Measurements from ENCODE around the gene S100A13.

S100A13 gene

DNA sequence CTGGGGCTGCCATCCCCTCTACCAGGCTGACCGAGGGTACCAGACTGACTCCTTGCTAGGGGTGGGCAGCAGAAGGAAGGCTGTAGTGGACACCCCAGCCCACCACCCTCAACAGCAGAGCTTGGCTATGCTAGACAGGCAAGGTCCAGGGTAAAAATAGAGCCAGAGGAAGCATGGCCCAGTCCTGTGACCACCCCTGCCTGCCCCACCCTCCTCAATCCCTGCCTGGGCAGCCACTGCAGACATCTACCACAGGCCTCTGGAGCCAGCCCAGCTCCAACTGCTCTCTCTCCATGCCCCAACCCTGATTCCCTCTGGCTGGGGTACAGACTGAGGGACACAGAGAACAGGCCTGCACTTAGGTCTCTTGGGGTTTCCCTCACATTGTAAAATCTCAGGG lies 2.7 kb upstream of the S100A13 start:
- Histone ChIP-seq H3K4me3 (ENCODE audit: low read length) (no peak overlapping the region), H3K9ac (ENCODE audit: low read length) (no peak overlapping the region), H3K4me1 (ENCODE audit: control insufficient read depth, insufficient read depth, low read length) (peaks cover 21% of the 10 kb centered on the region), H3K27ac (ENCODE audit: low read depth, low read length) (no peak overlapping the region), H3K36me3 (ENCODE audit: control insufficient read depth, insufficient read depth, low read length) (no peaks in the 10 kb centered on the region), H3K27me3 (ENCODE audit: control insufficient read depth, insufficient read depth, low read length) (no peaks in the 10 kb centered on the region)

DNA sequence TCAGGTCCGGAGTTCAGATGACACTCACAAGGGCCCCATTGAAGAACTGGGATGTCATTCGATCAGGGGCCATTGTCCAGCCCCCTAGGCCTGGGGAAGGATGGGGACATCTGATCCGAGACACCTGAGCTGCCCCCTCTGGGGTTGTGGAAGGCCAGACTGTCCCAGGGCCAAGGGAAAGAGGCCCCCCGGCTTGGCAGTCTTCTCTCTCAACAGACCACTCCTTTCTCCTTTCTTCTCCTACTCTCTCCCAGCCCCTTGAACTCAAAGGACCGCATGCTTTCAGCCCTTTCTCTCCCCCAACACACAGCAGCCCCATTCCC lies 2.0 kb upstream of the S100A13 start:
- no peak overlapping the region for H3K27ac ChIP-seq (ENCODE audit: low read depth, low read length)
- H3K27me3 ChIP-seq (ENCODE audit: control insufficient read depth, insufficient read depth, low read length), result no peaks in the 10 kb centered on the region
- H3K36me3 ChIP-seq (ENCODE audit: control insufficient read depth, insufficient read depth, low read length), result no peaks in the 10 kb centered on the region
- H3K4me1 ChIP-seq (ENCODE audit: control insufficient read depth, insufficient read depth, low read length), result peaks cover 24% of the 10 kb centered on the region
- no peak overlapping the region for H3K9ac ChIP-seq (ENCODE audit: low read length)
- H3K4me3 ChIP-seq (ENCODE audit: low read length), result no peak overlapping the region

- Histone ChIP-seq H3K4me3 (ENCODE audit: low read length) (no peak overlapping the region), H3K4me1 (ENCODE audit: control insufficient read depth, insufficient read depth, low read length) (peaks cover 26% of the 10 kb centered on the region), H3K27me3 (ENCODE audit: control insufficient read depth, insufficient read depth, low read length) (no peaks in the 10 kb centered on the region), H3K27ac (ENCODE audit: low read depth, low read length) (peak overlapping the region; percentile 94), H3K9ac (ENCODE audit: low read length) (no peak overlapping the region), H3K36me3 (ENCODE audit: control insufficient read depth, insufficient read depth, low read length) (no peaks in the 10 kb centered on the region)
Measured at GRCh38 chr1:153628638-153629342, 1.5 kb upstream of the S100A13 start.

DNA sequence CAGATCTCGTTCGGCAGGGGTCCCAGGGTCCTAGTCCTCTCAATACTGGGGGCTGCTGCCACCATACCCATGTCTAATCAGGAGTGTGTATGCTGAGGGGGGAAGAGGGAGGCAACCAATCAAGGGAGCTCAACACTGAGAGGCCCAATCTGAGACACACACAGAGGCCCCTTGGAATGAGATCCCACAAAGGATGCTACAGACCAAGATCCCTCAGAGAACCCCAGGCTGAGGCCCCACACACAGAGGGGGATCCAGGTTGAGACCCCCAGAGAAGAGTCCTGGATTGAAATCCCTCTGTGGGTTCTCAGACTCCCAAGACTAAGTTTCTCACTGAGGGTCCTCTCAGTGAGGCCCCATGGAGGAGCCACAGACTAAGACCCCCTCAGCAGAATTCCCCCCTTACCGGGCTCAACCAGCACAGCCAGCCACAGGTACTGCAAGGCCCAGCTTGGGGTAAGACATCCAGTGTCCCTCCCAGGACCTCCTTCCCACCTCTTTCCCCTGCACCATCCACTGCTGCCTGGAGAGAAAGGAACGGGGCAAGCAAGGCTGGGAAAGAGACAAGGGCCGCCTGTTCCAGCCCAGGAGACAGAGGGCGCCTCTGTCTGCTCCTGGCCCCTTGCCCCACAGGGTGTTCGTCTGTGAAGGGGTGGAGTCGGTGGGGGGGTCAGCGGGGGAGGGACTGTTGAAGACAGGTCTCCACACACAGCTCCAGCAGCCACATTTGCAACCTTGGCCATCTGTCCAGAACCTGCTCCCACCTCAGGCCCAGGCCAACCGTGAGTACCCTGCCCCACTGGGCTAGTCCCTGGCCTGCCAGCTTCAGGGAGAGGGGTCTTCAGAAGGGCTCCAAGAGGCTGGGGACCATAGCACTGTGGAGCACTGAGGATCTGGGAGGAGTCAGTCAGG lies 666 bp upstream of the S100A13 start, which contains the start of gene S100A1:
TSS of gene S100A1 (plus strand) at position 720 of the 912 bp plus-strand sequence. CDS start 2,088 bp downstream, outside the sequence.
- Histone ChIP-seq H3K9ac (ENCODE audit: low read length) (peak within 1 kb of the TSS; percentile 64), H3K4me3 (ENCODE audit: low read length) (peak within 1 kb of the TSS; percentile 78), H3K4me1 (ENCODE audit: control insufficient read depth, insufficient read depth, low read length) (peaks cover 20% of the 10 kb centered on the region), H3K27ac (ENCODE audit: low read depth, low read length) (peak within 1 kb of the TSS; percentile 94), H3K36me3 (ENCODE audit: control insufficient read depth, insufficient read depth, low read length) (no peaks in the 10 kb centered on the region), H3K27me3 (ENCODE audit: control insufficient read depth, insufficient read depth, low read length) (no peaks in the 10 kb centered on the region)

DNA sequence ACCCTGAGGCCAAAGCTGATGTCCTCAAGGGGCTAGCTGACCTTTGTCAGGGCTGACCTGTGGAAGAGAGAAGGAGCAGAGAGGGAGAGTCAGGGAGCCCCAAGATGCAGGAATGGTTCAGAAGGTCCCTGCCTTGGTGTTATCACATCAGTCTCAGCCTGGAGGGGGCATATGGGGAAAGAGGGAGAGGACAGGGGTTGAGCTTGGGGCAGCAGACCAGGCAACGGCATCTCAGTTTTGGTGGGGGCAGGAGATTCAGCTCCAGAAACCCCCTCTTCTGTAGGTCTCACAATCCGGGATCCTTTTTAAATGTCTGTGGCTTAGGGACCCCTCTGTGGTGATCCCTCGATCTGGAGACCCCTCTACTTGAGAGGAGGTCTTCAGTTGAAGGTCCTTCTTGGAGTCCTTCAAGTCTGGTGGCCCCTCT lies 815 bp downstream of the S100A13 start:
- Histone ChIP-seq H3K4me3 (ENCODE audit: low read length) (peak overlapping the region; percentile 78), H3K27me3 (ENCODE audit: control insufficient read depth, insufficient read depth, low read length) (no peaks in the 10 kb centered on the region), H3K36me3 (ENCODE audit: control insufficient read depth, insufficient read depth, low read length) (no peaks in the 10 kb centered on the region), H3K9ac (ENCODE audit: low read length) (no peak overlapping the region), H3K4me1 (ENCODE audit: control insufficient read depth, insufficient read depth, low read length) (peaks cover 20% of the 10 kb centered on the region), H3K27ac (ENCODE audit: low read depth, low read length) (peak overlapping the region; percentile 94)

- H3K4me3 ChIP-seq (ENCODE audit: low read length), result peak overlapping the region; percentile 19
- no peak overlapping the region for H3K9ac ChIP-seq (ENCODE audit: low read length)
- H3K27me3 ChIP-seq (ENCODE audit: control insufficient read depth, insufficient read depth, low read length), result no peaks in the 10 kb centered on the region
- peaks cover 20% of the 10 kb centered on the region for H3K4me1 ChIP-seq (ENCODE audit: control insufficient read depth, insufficient read depth, low read length)
- H3K27ac ChIP-seq (ENCODE audit: low read depth, low read length), result peak overlapping the region; percentile 94
- no peaks in the 10 kb centered on the region for H3K36me3 ChIP-seq (ENCODE audit: control insufficient read depth, insufficient read depth, low read length)
Measured at GRCh38 chr1:153624965-153625611, 2.2 kb downstream of the S100A13 start.

DNA sequence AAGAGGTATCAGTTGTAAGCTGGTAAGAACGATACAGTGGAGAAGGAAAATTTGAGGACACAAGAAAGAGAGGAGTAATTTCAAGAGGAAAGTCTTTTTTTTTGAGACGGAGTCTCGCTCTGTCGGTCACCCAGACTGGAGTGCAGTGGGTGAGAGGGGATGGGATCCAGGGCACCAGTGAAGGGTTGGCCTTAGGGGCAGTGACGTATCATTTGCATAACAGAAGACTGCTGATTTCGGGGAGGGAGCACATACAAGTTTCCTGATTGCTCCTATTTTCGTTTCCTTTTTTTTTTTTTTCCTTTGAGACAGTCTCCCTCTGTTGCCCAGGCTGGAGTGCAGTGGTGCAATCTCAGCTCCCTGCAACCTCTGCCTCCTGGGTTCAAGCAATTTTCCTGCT lies 4.2 kb downstream of the S100A13 start:
- H3K27me3 ChIP-seq (ENCODE audit: control insufficient read depth, insufficient read depth, low read length), result no peaks in the 10 kb centered on the region
- peaks cover 4% of the 10 kb centered on the region for H3K36me3 ChIP-seq (ENCODE audit: control insufficient read depth, insufficient read depth, low read length)
- no peak overlapping the region for H3K4me3 ChIP-seq (ENCODE audit: low read length)
- no peak overlapping the region for H3K27ac ChIP-seq (ENCODE audit: low read depth, low read length)
- no peak overlapping the region for H3K9ac ChIP-seq (ENCODE audit: low read length)
- peaks cover 20% of the 10 kb centered on the region for H3K4me1 ChIP-seq (ENCODE audit: control insufficient read depth, insufficient read depth, low read length)

DNA sequence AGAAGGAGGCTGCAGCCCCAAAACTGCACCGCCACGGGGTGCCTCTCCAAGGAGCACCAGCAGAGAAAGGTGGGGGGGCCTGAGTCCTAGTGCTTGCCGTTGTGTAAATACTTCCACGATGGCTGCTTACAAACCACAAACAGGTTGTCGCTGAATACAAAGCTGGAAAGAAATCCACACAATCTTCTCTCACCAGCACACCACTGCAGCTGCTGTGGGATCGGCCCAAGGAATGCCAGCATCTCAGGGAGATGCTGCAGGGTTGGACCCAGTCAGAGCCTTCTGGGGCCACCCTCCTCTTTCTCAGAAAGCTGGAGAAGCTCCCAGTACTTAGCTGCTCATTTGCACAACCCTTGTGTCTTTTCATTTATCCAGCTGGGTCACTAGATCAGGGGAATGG lies 8.1 kb downstream of the S100A13 start:
- peaks cover 4% of the 10 kb centered on the region for H3K36me3 ChIP-seq (ENCODE audit: control insufficient read depth, insufficient read depth, low read length)
- H3K4me1 ChIP-seq (ENCODE audit: control insufficient read depth, insufficient read depth, low read length), result peaks cover 1% of the 10 kb centered on the region

GRCh38 chr1:153617663-153618062 lies 9.6 kb downstream of the S100A13 start:
- Histone ChIP-seq H3K4me1 (ENCODE audit: control insufficient read depth, insufficient read depth, low read length) (peaks cover 2% of the 10 kb centered on the region), H3K27me3 (ENCODE audit: control insufficient read depth, insufficient read depth, low read length) (no peaks in the 10 kb centered on the region), H3K36me3 (ENCODE audit: control insufficient read depth, insufficient read depth, low read length) (peaks cover 4% of the 10 kb centered on the region), H3K4me3 (ENCODE audit: low read length) (no peak overlapping the region), H3K9ac (ENCODE audit: low read length) (no peak overlapping the region), H3K27ac (ENCODE audit: low read depth, low read length) (no peak overlapping the region)

More for the DNA sequence above, 8.1 kb downstream of the S100A13 start:
- H3K27ac ChIP-seq (ENCODE audit: low read depth, low read length), result no peak overlapping the region
- H3K4me3 ChIP-seq (ENCODE audit: low read length), result no peak overlapping the region
- no peak overlapping the region for H3K9ac ChIP-seq (ENCODE audit: low read length)
- no peaks in the 10 kb centered on the region for H3K27me3 ChIP-seq (ENCODE audit: control insufficient read depth, insufficient read depth, low read length)

GRCh38 chr1:153616917-153617311 lies 10.4 kb downstream of the S100A13 start:
- H3K27ac ChIP-seq (ENCODE audit: low read depth, low read length), result no peak overlapping the region
- H3K4me1 ChIP-seq (ENCODE audit: control insufficient read depth, insufficient read depth, low read length), result peaks cover 2% of the 10 kb centered on the region
- H3K9ac ChIP-seq (ENCODE audit: low read length), result no peak overlapping the region
- H3K27me3 ChIP-seq (ENCODE audit: control insufficient read depth, insufficient read depth, low read length), result no peaks in the 10 kb centered on the region
- H3K4me3 ChIP-seq (ENCODE audit: low read length), result no peak overlapping the region
- H3K36me3 ChIP-seq (ENCODE audit: control insufficient read depth, insufficient read depth, low read length), result peaks cover 4% of the 10 kb centered on the region

DNA sequence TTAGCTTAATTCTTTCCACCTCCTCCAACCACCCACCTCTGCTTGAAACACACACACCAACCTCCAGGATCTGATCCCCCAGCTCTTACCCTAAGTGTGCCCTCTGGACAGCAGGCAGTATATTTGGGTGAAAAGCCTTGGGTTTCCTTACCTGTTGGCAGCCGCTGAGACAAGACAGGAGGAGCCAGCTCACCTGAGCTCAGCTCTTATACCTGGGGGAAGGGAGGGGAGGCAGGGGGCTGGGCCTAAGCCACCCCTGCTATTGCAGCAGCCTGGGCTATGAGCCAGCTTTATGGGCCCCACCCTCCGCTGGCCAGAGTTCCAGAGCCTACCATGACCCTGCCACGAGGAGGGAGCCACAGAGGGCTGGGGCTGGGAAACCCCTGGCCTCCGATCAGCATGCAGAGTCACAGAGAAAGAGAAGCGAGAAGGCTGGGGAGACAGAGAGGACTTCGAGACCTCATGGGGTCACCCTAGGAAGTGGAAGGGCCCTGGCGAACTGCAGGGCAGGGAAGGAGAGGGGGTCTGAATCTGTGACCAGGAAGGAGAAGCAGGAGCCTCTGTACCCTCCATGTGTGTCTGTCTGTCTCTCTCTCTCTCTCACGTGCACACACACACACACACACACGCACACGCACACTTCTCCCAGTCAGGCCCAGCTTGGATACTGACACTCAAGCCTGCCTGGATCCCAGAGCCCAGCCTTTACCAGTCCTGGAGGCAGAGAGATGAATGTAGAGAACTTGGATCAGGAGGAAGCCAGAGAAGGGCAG lies 11.0 kb downstream of the S100A13 start, which contains the start of gene S100A14:
TSS of gene S100A14 (minus strand) at position 182 of the 773 bp plus-strand sequence. CDS start 467 bp downstream, outside the sequence.
- peaks cover 6% of the 10 kb centered on the region for H3K4me1 ChIP-seq (ENCODE audit: control insufficient read depth, insufficient read depth, low read length)
- no peak within 1 kb of the TSS for H3K27ac ChIP-seq (ENCODE audit: low read depth, low read length)
- no peak within 1 kb of the TSS for H3K9ac ChIP-seq (ENCODE audit: low read length)
- H3K27me3 ChIP-seq (ENCODE audit: control insufficient read depth, insufficient read depth, low read length), result no peaks in the 10 kb centered on the region
- H3K4me3 ChIP-seq (ENCODE audit: low read length), result peak within 1 kb of the TSS; percentile 51
- peaks cover 4% of the 10 kb centered on the region for H3K36me3 ChIP-seq (ENCODE audit: control insufficient read depth, insufficient read depth, low read length)
